Esophagus mucosa (tissue), 1 donor: Measurements from ENCODE around the gene PIP5K1A. TPM values are rescaled to one million over a fixed set of nuclear protein-coding genes. Genes with fewer than 3 reads are reported as not detected.
"Not testable (repeated sequence)": the region's sequence is repeated elsewhere in the genome, so short reads cannot be mapped to it uniquely, and the experiment has no call there.

Experiments used
- ATAC-seq: fragments of 200-7000 bp; cut with Tn5 transposase; one replicate; pipeline ENCODE4 v1.9.1; 2020
- total RNA-seq: library from RNA; stranded (reverse); gene quantifications from one replicate; pipeline ENCODE4 v1.2.4, GENCODE V29; 2023
- donor health status: DM: yes; HTN: yes; CAD: no.

Gene PIP5K1A
- total RNA-seq, 1 donor from 2014 or later, result 28.2 TPM

GRCh38 chr1:151193304-151193703 lies 5.0 kb upstream of the PIP5K1A start:
- no peak for ATAC-seq

GRCh38 chr1:151193856-151194255 lies 4.5 kb upstream of the PIP5K1A start:
- ATAC-seq, result no peak

GRCh38 chr1:151194894-151195594 lies 3.3 kb upstream of the PIP5K1A start:
- peak; percentile 85 for ATAC-seq

- no peak for ATAC-seq
Measured at GRCh38 chr1:151196292-151196800, 2.0 kb upstream of the PIP5K1A start.

- peak; percentile 6 for ATAC-seq
Measured at GRCh38 chr1:151197863-151198253, 494 bp upstream of the PIP5K1A start.

- no peak for ATAC-seq
Measured at GRCh38 chr1:151199873-151200581, 1.7 kb downstream of the PIP5K1A start.

- ATAC-seq, result not testable (repeated sequence)
Measured at GRCh38 chr1:151205381-151205965, 7.1 kb downstream of the PIP5K1A start.

- no peak for ATAC-seq
Measured at GRCh38 chr1:151210830-151211229, 12.5 kb downstream of the PIP5K1A start.

- ATAC-seq, result peak; percentile 76
Measured at GRCh38 chr1:151211972-151212705, 13.8 kb downstream of the PIP5K1A start.

- no peak for ATAC-seq
Measured at GRCh38 chr1:151213560-151213959, 15.2 kb downstream of the PIP5K1A start.

GRCh38 chr1:151221616-151222015 lies 23.3 kb downstream of the PIP5K1A start:
- no peak for ATAC-seq

GRCh38 chr1:151222130-151222529 lies 23.8 kb downstream of the PIP5K1A start:
- ATAC-seq, result no peak

- no peak for ATAC-seq
Measured at GRCh38 chr1:151235235-151235634, 36.9 kb downstream of the PIP5K1A start.

GRCh38 chr1:151237678-151238466 lies 39.5 kb downstream of the PIP5K1A start:
- ATAC-seq, result no peak

- ATAC-seq, result no peak
Measured at GRCh38 chr1:151238467-151238739, 40.1 kb downstream of the PIP5K1A start.

GRCh38 chr1:151242442-151242841 lies 44.1 kb downstream of the PIP5K1A start:
- ATAC-seq, result no peak

- no peak for ATAC-seq
Measured at GRCh38 chr1:151243683-151244216, 45.4 kb downstream of the PIP5K1A start.

- no peak for ATAC-seq
Measured at GRCh38 chr1:151246786-151247185, 48.4 kb downstream of the PIP5K1A start.

- peak; percentile 58 for ATAC-seq
Measured at GRCh38 chr1:151251656-151252470, 53.5 kb downstream of the PIP5K1A start.

- ATAC-seq, result peak; percentile 96
Measured at GRCh38 chr1:151254217-151255213, 56.2 kb downstream of the PIP5K1A start, which contains the start of gene PSMD4. TSS of gene PSMD4 (plus strand) at chr1:151254734. CDS start at chr1:151254783, 49 bp downstream.
